IPS-11a (cell line): ENCODE data around the gene GALNT10.

Experiments
- H3K4me3 ChIP-seq: one replicate; pipeline ENCODE4 v1.5.1; 2013; ENCODE audit warnings: low read depth, low read length, control low read depth

Gene GALNT10

GRCh38 chr5:154429341-154429740 is 238.8 kb downstream of the GALNT10 start:
- H3K4me3 ChIP-seq: no peak overlapping the region

- no peak overlapping the region for H3K4me3 ChIP-seq
These were observed 239.9 kb downstream of the GALNT10 start for GRCh38 chr5:154430466-154430865.

- no peak overlapping the region for H3K4me3 ChIP-seq
These were observed 240.6 kb downstream of the GALNT10 start for GRCh38 chr5:154430961-154431630.

- no peak overlapping the region for H3K4me3 ChIP-seq
These were observed 244.7 kb downstream of the GALNT10 start for GRCh38 chr5:154435226-154435625.

- H3K4me3 ChIP-seq: no peak overlapping the region
These were observed 246.9 kb downstream of the GALNT10 start for GRCh38 chr5:154437281-154437965.

- H3K4me3 ChIP-seq: no peak overlapping the region
These were observed 250.0 kb downstream of the GALNT10 start for GRCh38 chr5:154440540-154440939.

GRCh38 chr5:154442801-154443200 is 252.3 kb downstream of the GALNT10 start:
- no peak overlapping the region for H3K4me3 ChIP-seq

GRCh38 chr5:154444556-154445421 is 254.3 kb downstream of the GALNT10 start:
- H3K4me3 ChIP-seq: peak overlapping the region; percentile 87

GRCh38 chr5:154445422-154446194 is 255.1 kb downstream of the GALNT10 start, which contains the start of gene SAP30L:
SAP30L (plus strand) TSS chr5:154445997; CDS start chr5:154446605, 608 bp downstream.
- H3K4me3 ChIP-seq: peak within 1 kb of the TSS; percentile 87

- peak overlapping the region; percentile 87 for H3K4me3 ChIP-seq
These were observed 255.9 kb downstream of the GALNT10 start for GRCh38 chr5:154446195-154447088.

GRCh38 chr5:154447089-154447725 is 256.7 kb downstream of the GALNT10 start:
- peak overlapping the region; percentile 8 for H3K4me3 ChIP-seq

- H3K4me3 ChIP-seq: no peak overlapping the region
These were observed 259.3 kb downstream of the GALNT10 start for GRCh38 chr5:154449786-154450185.

- H3K4me3 ChIP-seq: no peak overlapping the region
These were observed 261.4 kb downstream of the GALNT10 start for GRCh38 chr5:154451957-154452356.

GRCh38 chr5:154455585-154455984 is 265.1 kb downstream of the GALNT10 start:
- no peak overlapping the region for H3K4me3 ChIP-seq

GRCh38 chr5:154456540-154456939 is 266.0 kb downstream of the GALNT10 start:
- H3K4me3 ChIP-seq: no peak overlapping the region

GRCh38 chr5:154459015-154459414 is 268.5 kb downstream of the GALNT10 start:
- no peak overlapping the region for H3K4me3 ChIP-seq

- no peak overlapping the region for H3K4me3 ChIP-seq
These were observed 269.6 kb downstream of the GALNT10 start for GRCh38 chr5:154460172-154460571.

GRCh38 chr5:154461531-154461930 is 271.0 kb downstream of the GALNT10 start:
- H3K4me3 ChIP-seq: no peak overlapping the region

- H3K4me3 ChIP-seq: no peak overlapping the region
These were observed 273.9 kb downstream of the GALNT10 start for GRCh38 chr5:154464438-154464837.
